Brain microvascular endothelial cell (primary cell): ENCODE data around the gene IQCH.

Source experiments
- DNase-seq: peaks from one replicate; pipeline ENCODE4 v3.0.0-alpha.2; 2020
- H3K27ac ChIP-seq: fragments of 250-450 bp; sonication (Bioruptor Pico); 2 replicates; pipeline ENCODE4 v1.5.1; 2020; ENCODE audit warnings: mild to moderate bottlenecking, moderate library complexity
- H3K27me3 ChIP-seq: fragments of 250-450 bp; sonication (Bioruptor Pico); replicated peaks from 2 replicates; pipeline ENCODE4 v1.5.1; 2020; ENCODE audit warnings: mild to moderate bottlenecking
- H3K36me3 ChIP-seq: fragments of 250-450 bp; sonication (Bioruptor Pico); replicated peaks from 2 replicates; pipeline ENCODE4 v1.5.1; 2020; ENCODE audit warnings: mild to moderate bottlenecking
- H3K4me3 ChIP-seq: 2 replicates; pipeline ENCODE4 v1.5.1; 2011; ENCODE audit warnings: low read depth, mild to moderate bottlenecking, control low read depth, low read length, moderate library complexity
- CTCF ChIP-seq: IDR thresholded peaks from 2 replicates; pipeline ENCODE4 v1.5.1; 2011; ENCODE audit warnings: low read depth, mild to moderate bottlenecking, moderate library complexity, low read length, control low read depth, inconsistent platforms; ENCODE audit errors: missing control alignments
- in situ Hi-C: cut with HindIII; loops from 2 replicates; pipeline ENCODE4 v1.10.0; 2017; ENCODE audit warnings: low sequenced_read_pairs, low pct_ligation_motif_present

IQCH gene

GRCh38 chr15:67373971-67374370 lies 119.4 kb downstream of the IQCH start:
- Histone ChIP-seq H3K27ac (no peak overlapping the region), H3K36me3 (no peaks in the 10 kb centered on the region), H3K27me3 (no peaks in the 10 kb centered on the region), H3K4me3 (no peak overlapping the region)
- no peak for DNase-seq
- no peak for TF ChIP-seq CTCF
- in situ Hi-C loops, result no loop called here

- Histone ChIP-seq H3K4me3 (no peak overlapping the region), H3K27me3 (no peaks in the 10 kb centered on the region), H3K36me3 (no peaks in the 10 kb centered on the region), H3K27ac (no peak overlapping the region)
- no peak for TF ChIP-seq CTCF
- DNase-seq, result no peak
- in situ Hi-C loops, result no loop called here
Measured at GRCh38 chr15:67379530-67379929, 124.9 kb downstream of the IQCH start.

GRCh38 chr15:67380921-67381320 lies 126.3 kb downstream of the IQCH start:
- H3K36me3 ChIP-seq, result no peaks in the 10 kb centered on the region
- no peak for DNase-seq
- no peak overlapping the region for H3K4me3 ChIP-seq
- no peak for TF ChIP-seq CTCF
- in situ Hi-C loops, result no loop called here
- no peak overlapping the region for H3K27ac ChIP-seq
- H3K27me3 ChIP-seq, result no peaks in the 10 kb centered on the region

- Histone ChIP-seq H3K36me3 (no peaks in the 10 kb centered on the region), H3K4me3 (no peak overlapping the region), H3K27me3 (no peaks in the 10 kb centered on the region), H3K27ac (no peak overlapping the region)
- in situ Hi-C loops, result no loop called here
- no peak for DNase-seq
- no peak for TF ChIP-seq CTCF
Measured at GRCh38 chr15:67381416-67382045, 126.9 kb downstream of the IQCH start.

GRCh38 chr15:67382723-67383122 lies 128.1 kb downstream of the IQCH start:
- DNase-seq, result no peak
- H3K36me3 ChIP-seq, result no peaks in the 10 kb centered on the region
- in situ Hi-C loops, result no loop called here
- no peak overlapping the region for H3K4me3 ChIP-seq
- TF ChIP-seq CTCF, result no peak
- no peak overlapping the region for H3K27ac ChIP-seq
- H3K27me3 ChIP-seq, result no peaks in the 10 kb centered on the region

- DNase-seq, result no peak
- Histone ChIP-seq H3K27me3 (no peaks in the 10 kb centered on the region), H3K4me3 (no peak overlapping the region), H3K27ac (no peak overlapping the region), H3K36me3 (no peaks in the 10 kb centered on the region)
- TF ChIP-seq CTCF, result peak; percentile 8
- in situ Hi-C loops, result no loop called here
Measured at GRCh38 chr15:67383899-67384298, 129.3 kb downstream of the IQCH start.
